NCI-H345 (cell line): ENCODE results near the gene RAB3C.
"Not testable (repeated sequence)": the region's sequence is repeated elsewhere in the genome, so short reads cannot be mapped to it uniquely, and the experiment has no call there.

Experiments used
- DNase-seq: peaks from one replicate; lab custom pipeline; 2025; lab: John Stamatoyannopoulos, UW

The RAB3C gene

GRCh38 chr5:58582803-58583491, at the start of gene RAB3C:
TSS of gene RAB3C (plus strand) at chr5:58583075. CDS start at chr5:58583209, 134 bp downstream.
- DNase-seq: peak; percentile 96

GRCh38 chr5:58541935-58542334, 40.9 kb upstream of the RAB3C start:
- not testable (repeated sequence) for DNase-seq

- peak; percentile 55 for DNase-seq
Measured at GRCh38 chr5:58542709-58543108, 40.2 kb upstream of the RAB3C start.

GRCh38 chr5:58543723-58544122, 39.2 kb upstream of the RAB3C start:
- DNase-seq: no peak

- DNase-seq: no peak
Measured at GRCh38 chr5:58544195-58544594, 38.7 kb upstream of the RAB3C start.

DNA sequence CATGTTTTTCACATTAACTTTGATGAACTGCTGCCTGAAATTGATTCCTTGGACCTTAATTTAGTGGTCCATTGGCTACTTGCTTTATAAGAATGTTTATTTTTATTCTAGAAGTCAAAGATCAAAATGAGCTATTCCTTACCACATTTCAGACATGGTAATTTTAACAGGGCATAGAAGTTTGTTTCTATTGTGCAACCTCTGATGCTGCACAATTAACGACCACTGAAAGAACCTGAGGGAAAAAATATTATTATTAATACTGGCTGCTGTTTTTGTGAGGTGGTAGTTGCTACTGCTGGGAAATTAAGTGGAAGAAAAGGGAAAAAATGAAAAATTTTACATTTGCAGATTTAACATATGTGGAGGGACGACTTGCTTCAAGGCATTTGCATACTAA, 37.9 kb upstream of the RAB3C start:
- no peak for DNase-seq

- no peak for DNase-seq
Measured at GRCh38 chr5:58545912-58546311, 37.0 kb upstream of the RAB3C start.

DNA sequence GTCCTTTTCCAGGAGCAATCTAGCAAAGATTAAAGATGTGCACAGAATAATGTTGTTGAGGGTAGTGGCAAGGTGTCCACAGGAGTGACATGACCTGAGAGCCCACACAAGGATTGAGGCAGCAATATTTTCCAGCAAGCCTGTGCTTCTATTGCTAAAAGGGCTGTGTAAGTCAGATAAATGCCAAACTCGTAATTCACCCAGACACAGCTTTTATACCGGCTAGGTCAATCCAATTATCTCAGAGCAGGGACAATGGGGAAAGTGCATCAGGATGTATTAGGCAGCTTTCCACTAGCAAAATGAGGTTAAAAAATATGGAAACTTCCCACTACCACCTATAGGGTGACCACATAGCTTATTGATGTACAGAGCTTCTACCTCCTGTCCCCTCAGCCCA, 34.8 kb upstream of the RAB3C start:
- DNase-seq: no peak

GRCh38 chr5:58551492-58551891, 31.4 kb upstream of the RAB3C start:
- no peak for DNase-seq

DNA sequence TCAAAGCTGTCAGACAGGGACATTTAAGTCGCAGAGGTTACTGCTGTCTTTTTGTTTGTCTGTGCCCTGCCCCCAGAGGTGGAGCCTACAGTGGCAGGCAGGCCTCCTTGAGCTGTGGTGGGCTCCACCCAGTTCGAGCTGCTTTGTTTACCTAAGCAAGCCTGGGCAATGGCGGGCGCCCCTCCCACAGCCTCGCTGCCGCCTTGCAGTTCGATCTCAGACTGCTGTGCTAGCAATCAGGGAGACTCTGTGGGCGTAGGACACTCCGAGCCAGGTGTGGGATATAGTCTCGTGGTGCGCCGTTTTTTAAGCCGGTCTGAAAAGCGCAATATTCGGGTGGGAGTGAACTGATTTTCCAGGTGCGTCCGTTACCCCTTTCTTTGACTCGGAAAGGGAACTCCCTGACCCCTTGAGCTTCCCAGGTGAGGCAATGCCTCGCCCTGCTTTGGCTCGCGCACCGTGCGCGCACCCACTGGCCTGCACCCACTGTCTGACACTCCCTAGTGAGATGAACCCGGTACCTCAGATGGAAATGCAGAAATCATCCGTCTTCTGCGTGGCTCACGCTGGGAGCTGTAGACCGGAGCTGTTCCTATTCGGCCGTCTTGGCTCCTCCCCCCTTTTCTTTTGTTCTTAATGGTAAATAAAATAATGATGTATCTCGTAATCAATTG, 25.1 kb upstream of the RAB3C start:
- DNase-seq: not testable (repeated sequence)

DNA sequence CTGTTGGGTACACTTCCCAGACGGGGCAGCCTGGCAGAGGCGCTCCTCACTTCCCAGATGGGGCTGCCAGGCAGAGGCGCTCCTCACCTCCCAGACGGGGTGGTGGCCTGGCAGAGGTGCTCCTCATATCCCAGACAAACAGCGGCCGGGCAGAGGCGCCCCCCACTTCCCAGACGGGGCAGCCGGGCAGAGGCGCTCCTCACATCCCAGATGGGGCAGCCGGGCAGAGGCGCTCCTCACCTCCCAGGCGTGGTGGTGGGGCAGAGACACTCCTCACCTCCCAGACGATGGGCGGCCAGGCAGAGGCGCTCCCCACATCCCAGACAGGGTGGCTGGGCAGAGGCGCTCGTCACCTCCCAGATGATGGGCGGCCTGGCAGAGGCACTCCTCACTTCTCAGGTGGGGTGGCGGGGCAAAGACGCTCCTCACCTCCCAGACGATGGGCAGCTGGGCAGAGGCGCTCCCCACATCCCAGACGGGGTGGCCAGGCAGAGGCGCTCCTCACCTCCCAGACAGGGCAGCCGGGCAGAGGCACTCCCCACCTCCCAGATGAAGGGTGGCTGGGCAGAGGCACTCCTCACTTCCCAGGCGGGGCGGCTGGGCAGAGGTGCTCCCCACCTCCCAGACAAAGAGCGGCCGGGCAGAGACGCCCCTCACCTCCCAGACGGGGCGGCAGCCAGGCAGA, 19.7 kb upstream of the RAB3C start:
- not testable (repeated sequence) for DNase-seq

DNA sequence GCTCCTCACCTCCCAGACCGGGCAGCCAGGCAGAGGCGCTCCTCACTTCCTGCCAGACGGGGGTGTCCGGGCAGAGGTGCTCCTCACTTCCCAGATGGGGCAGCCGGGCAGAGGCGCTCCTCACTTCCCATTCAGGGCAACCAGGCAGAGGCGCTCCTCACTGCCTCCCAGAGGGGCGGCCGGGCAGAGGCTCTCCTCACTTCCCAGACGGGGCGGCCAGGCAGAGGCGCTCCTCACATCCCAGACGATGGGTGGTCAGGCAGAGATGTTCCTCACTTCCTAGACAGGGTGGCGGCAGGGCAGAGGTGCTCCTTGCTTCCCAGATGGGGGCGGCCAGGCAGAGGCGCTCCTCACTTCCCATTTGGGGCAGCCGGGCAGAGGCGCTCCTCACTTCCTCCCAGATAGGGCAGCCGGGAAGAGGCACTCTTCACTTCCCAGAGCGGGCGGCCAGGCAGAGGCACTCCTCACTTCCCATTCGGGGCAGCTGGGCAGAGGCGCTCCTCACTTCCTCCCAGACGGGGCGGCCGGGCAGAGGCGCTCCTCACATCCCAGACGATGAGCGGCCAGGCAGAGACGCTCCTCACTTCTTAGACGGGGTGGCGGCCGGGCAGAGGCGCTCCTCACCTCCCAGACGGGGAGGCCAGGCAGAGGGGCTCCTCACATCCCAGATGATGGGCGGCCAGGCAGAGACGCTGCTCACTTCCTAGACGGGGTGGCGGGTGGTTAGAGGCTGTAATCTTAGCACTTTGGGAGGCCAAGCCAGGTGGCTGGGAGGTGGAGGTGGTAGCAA, 18.6 kb upstream of the RAB3C start:
- not testable (repeated sequence) for DNase-seq

DNA sequence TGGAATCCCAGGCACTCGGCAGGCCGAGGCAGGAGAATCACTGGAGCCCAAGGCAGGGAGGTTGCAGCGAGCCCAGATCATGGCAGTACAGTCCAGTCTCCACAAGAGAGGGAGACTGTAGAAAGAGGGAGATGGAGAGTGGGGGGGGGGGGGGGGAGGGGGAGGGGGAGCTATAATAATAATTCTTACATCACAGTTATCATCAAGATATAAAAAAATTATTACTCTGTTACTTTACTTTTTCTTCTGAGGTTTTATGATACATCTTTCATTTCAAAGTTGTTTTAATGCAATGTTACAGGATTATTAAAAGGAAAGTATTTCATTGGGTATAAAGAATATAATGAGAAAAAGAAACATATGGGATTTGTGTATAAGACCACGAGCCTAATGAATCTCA, 17.8 kb upstream of the RAB3C start:
- no peak for DNase-seq

- no peak for DNase-seq
Measured at GRCh38 chr5:58571501-58571900, 11.4 kb upstream of the RAB3C start.

- DNase-seq: not testable (repeated sequence)
Measured at GRCh38 chr5:58572973-58573372, 9.9 kb upstream of the RAB3C start.

DNA sequence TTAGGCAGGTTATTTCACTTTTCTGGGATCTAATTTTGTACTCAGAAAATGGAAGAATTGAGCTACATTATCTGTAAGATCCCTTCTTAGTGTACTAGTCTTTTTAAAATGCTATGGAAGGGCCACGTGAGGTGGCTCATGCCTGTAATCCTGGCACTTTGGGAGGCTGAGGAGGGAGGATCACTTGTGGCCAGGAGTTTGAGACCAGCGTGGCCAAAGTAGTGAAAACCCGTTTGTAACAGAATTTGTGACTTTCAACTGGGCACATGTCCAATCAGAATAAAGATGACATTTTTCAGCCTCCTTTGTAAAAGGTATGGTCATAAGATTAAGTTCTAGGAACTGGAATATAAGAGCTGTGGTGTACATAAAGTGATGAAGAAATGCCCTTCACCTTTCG, 3.1 kb upstream of the RAB3C start:
- no peak for DNase-seq

- DNase-seq: peak; percentile 65
Measured at GRCh38 chr5:58582019-58582802, 664 bp upstream of the RAB3C start.

- DNase-seq: no peak
Measured at GRCh38 chr5:58595952-58596351, 13.1 kb downstream of the RAB3C start.

DNA sequence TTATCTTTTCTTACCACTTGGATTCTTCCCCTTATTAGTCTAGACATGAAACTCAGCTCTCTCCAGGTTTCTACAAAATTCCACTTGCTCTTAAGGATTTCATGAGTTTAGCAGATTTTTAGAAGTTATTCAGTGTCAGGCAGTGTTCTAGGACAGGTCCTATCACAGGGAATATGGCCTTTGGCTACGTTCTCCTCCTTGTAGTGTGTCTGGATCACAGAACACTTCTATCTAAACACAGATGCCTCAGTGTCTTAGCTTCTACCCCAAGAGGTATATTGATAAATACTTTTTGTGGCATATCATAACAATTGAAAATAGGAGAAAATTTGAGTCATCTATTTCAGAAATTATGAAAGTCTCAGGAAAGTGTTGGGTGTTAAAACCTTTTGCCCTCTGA, 15.6 kb downstream of the RAB3C start:
- DNase-seq: no peak

DNA sequence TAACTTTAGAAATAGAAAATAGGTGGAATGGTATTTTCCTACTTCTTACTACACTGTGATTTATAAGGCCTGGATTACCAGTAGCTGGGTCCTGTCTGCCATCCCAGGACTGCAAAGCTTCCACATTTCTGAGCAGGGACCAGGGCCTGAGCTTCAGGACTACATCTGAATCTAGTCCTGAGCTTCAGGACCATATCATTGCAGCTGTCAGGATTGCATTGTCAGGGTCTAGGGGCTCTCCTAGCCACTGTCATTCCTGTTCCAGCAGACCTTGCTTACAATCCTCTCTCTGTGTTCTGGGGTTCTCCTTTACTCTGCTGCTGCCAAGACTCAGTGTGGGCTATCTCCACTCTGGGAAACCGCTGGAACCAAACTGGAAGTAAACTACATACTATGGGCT, 16.3 kb downstream of the RAB3C start:
- no peak for DNase-seq

GRCh38 chr5:58600613-58601012, 17.7 kb downstream of the RAB3C start:
- DNase-seq: not testable (repeated sequence)
